CD4-positive, alpha-beta T cell treated with Interleukin-10 for 1 hour (primary cell): ENCODE results near the gene CCL17.
"Not testable (repeated sequence)": the region's sequence is repeated elsewhere in the genome, so short reads cannot be mapped to it uniquely, and the experiment has no call there.

ENCODE experiments used
- DNase-seq: peaks from one replicate; pipeline ENCODE4 v3.0.0-alpha.2; 2020

The CCL17 gene

GRCh38 chr16:57379579-57379978 is 25.0 kb upstream of the CCL17 start:
- DNase-seq = no peak

- no peak for DNase-seq
These were observed 23.7 kb upstream of the CCL17 start for GRCh38 chr16:57380671-57381462.

GRCh38 chr16:57381791-57382534 is 22.6 kb upstream of the CCL17 start:
- DNase-seq = no peak

DNA sequence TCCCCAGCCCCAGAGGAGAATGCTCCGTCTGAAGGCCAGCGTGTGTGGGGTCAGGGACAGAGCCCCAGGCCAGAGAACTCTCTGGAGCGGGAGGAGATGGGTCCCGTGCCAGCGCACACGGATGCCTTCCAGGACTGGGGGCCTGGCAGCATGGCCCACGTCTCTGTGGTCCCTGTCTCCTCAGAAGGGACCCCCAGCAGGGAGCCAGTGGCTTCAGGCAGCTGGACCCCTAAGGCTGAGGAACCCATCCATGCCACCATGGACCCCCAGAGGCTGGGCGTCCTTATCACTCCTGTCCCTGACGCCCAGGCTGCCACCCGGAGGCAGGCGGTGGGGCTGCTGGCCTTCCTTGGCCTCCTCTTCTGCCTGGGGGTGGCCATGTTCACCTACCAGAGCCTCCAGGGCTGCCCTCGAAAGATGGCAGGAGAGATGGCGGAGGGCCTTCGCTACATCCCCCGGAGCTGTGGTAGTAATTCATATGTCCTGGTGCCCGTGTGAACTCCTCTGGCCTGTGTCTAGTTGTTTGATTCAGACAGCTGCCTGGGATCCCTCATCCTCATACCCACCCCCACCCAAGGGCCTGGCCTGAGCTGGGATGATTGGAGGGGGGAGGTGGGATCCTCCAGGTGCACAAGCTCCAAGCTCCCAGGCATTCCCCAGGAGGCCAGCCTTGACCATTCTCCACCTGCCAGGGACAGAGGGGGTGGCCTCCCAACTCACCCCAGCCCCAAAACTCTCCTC is 21.9 kb upstream of the CCL17 start:
- no peak for DNase-seq

DNA sequence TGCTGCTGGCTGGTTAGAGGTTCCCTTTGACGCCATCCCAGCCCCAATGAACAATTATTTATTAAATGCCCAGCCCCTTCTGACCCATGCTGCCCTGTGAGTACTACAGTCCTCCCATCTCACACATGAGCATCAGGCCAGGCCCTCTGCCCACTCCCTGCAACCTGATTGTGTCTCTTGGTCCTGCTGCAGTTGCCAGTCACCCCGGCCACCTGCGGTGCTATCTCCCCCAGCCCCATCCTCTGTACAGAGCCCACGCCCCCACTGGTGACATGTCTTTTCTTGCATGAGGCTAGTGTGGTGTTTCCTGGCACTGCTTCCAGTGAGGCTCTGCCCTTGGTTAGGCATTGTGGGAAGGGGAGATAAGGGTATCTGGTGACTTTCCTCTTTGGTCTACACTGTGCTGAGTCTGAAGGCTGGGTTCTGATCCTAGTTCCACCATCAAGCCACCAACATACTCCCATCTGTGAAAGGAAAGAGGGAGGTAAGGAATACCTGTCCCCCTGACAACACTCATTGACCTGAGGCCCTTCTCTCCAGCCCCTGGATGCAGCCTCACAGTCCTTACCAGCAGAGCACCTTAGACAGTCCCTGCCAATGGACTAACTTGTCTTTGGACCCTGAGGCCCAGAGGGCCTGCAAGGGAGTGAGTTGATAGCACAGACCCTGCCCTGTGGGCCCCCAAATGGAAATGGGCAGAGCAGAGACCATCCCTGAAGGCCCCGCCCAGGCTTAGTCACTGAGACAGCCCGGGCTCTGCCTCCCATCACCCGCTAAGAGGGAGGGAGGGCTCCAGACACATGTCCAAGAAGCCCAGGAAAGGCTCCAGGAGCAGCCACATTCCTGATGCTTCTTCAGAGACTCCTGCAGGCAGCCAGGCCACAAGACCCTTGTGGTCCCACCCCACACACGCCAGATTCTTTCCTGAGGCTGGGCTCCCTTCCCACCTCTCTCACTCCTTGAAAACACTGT is 21.0 kb upstream of the CCL17 start:
- DNase-seq = no peak

DNA sequence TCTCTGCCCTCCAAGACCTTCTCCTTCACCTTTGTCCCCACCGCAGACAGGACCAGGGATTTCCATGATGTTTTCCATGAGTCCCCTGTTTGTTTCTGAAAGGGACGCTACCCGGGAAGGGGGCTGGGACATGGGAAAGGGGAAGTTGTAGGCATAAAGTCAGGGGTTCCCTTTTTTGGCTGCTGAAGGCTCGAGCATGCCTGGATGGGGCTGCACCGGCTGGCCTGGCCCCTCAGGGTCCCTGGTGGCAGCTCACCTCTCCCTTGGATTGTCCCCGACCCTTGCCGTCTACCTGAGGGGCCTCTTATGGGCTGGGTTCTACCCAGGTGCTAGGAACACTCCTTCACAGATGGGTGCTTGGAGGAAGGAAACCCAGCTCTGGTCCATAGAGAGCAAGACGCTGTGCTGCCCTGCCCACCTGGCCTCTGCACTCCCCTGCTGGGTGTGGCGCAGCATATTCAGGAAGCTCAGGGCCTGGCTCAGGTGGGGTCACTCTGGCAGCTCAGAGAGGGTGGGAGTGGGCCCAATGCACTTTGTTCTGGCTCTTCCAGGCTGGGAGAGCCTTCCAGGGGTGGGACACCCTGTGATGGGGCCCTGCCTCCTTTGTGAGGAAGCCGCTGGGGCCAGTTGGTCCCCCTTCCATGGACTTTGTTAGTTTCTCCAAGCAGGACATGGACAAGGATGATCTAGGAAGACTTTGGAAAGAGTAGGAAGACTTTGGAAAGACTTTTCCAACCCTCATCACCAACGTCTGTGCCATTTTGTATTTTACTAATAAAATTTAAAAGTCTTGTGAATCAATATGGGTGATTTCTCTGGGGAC is 20.1 kb upstream of the CCL17 start:
- DNase-seq = no peak

DNA sequence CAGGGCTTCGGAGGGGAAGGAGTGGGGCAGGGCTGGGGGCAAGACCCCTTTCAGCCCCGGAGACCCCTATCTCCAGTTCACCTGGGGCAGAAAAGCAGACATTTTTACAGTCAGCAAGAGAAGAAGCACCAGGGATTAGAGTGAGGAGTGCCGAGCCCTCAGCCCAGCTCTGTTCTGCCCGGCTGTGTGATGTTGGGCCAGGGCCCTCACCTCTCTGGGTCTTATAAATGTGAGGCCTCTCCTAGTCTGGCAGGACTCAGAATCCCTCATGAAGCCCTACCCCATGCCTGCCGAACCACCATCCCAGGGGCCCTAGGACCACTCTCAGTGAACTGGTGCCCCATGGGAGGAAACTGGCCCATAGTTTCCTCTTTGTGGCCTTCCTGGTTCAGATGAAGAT is 19.5 kb upstream of the CCL17 start:
- DNase-seq = no peak

- no peak for DNase-seq
These were observed 18.1 kb upstream of the CCL17 start for GRCh38 chr16:57386381-57386951.

DNA sequence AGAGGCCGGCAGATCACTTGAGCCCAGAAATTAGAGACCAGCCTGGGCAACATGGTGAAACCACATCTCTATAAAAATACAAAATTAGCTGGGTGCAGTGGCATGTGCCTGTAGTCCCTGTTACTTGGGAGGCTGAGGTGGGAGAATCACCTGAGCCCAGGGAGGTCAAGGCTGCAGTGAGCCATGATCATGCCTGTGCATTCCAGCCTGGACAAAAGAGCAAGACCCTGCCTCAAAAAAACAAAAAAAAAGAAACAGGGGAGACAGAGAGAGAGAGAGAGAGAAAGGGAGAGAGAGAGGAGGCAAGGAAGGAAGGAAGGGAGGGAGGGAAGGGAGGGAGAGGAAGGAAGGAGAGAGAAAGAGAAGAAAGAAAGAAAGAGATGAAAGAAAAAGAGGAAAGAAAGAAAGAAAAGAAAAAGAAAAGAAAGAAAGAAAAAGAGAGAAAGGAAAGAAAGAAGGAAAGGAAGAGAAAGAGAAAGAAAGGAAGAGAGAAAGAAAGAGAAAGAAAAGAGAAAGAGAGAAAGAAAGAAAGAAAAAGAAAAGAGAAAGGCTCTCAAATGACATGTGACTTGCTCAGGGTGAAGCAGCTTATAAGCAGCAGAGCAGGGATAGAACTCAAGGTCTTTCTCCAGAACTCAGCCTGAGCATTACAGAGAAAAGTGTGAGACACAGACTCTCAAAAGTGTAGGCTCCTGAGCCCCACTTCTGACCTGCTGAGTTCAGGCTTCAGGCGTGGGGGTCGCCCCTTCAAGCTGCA is 16.8 kb upstream of the CCL17 start:
- no peak for DNase-seq

DNA sequence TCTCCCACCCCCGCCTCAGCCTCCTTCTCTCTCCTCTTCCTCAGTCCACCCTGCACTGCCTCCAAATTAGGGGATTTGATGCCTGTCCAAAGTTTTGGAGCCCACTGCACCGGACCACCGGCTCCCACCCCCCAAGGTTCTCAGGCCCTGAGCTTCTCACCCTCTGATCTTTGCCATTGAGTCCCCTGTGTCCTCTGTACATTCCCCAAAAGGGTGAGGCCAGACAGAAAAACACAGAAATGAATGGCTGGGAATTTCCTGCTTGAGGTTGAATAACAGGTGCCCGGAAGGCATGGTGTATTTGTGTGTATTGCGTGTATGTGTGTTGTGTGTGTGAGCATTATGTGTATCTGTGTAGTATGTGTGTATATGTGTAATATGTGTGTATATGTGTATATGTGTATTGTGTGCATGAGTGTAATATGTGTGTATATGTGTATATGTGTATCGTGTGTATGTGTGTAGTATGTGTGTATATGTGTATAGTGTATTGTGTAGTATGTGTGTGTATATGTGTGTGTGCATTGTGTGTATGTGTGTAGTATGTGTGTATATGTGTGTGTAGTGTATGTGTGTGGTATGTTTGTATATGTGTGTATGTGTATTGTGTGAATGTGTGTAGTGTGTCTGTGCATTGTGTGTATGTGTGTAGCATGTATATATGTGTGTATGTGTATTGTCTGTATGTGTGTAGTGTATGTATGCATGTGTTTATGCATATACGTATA is 16.0 kb upstream of the CCL17 start:
- no peak for DNase-seq

GRCh38 chr16:57389087-57389468 is 15.5 kb upstream of the CCL17 start:
- no peak for DNase-seq

DNA sequence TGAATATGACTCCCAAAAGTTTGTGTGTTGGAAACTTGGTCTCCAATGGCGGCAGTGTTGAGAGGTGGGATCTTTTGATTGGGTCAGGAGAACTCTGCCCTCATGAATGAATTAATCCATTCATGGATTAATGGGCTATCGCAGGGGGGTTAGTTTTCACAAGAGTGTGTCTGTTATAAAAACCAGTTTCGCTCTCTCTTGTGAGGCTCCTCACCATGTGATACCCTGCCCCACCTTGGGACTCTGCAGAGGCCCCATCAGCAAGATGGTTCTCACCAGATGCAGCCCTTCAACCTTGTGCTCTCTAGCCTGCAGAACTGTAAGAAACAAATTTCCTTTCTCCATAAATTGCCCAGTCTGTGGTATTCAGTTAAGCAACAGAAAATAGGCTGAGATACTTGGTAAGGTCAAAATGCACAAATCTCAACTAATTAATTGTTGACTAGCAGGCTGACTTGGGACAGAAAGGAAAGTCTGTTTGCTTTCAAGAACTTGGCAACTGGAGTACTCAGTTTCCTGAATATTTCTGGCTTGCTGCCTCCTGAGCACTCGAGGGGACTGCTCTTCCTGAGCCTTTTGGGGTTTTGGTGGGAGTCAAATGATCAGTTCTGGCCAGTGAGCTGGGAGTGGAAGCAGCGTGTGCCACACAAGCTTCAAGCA is 13.8 kb upstream of the CCL17 start:
- no peak for DNase-seq

- no peak for DNase-seq
These were observed 13.3 kb upstream of the CCL17 start for GRCh38 chr16:57391300-57391699.

- no peak for DNase-seq
These were observed 12.9 kb upstream of the CCL17 start for GRCh38 chr16:57391708-57392107.

DNA sequence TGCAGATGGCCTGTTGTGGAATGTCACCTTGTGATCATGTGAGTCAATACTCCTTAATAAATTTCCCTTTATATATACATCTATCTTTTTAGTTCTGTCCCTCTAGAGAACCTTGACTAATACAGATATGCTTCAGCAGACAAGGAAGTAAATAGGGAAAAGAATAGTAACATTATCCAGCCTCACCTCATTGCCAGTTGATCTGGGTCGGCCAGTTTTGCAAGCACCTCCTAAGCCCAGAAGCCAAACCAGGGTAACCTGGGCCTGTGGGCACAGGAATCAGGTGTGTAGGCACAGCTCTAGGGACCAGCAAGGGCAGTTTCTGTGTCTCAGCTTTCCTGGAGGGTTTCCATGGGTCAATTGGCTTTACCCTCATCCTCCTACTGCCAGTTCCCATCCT is 11.9 kb upstream of the CCL17 start:
- DNase-seq = no peak

GRCh38 chr16:57394444-57394843 is 10.1 kb upstream of the CCL17 start:
- no peak for DNase-seq

- no peak for DNase-seq
These were observed 9.5 kb upstream of the CCL17 start for GRCh38 chr16:57395026-57395425.

- DNase-seq = no peak
These were observed 7.8 kb upstream of the CCL17 start for GRCh38 chr16:57396786-57397185.

GRCh38 chr16:57397493-57397892 is 7.1 kb upstream of the CCL17 start:
- not testable (repeated sequence) for DNase-seq
